HepG2 (cell line): ENCODE results near the gene CLASRP. TPM values are rescaled to one million over a fixed set of nuclear protein-coding genes. Genes with fewer than 3 reads are reported as not detected.

Source experiments
- CBX1 ChIP-seq: IDR thresholded peaks from one replicate; pipeline ENCODE4 v1.6.1; 2016; ENCODE audit warnings: antibody characterized with exemption, low read depth
- FIP1L1 ChIP-seq: fragments of 200-400 bp; formaldehyde crosslinking; IDR thresholded peaks from 2 replicates; pipeline ENCODE4 v1.6.1; 2018; ENCODE audit warnings: low read depth, mild to moderate bottlenecking, low read length, moderate library complexity, borderline replicate concordance; ENCODE audit not compliant: insufficient read depth
- MTF1 ChIP-seq: sonication (generic); formaldehyde crosslinking; IDR thresholded peaks from 2 replicates; pipeline ENCODE4 v1.5.0; 2020; ENCODE audit warnings: missing genetic modification reagents
- NFYC ChIP-seq: IDR thresholded peaks from 2 replicates; pipeline ENCODE4 v1.6.1; 2016; ENCODE audit warnings: missing genetic modification reagents, missing compliant biosample characterization
- NONO ChIP-seq, 2 experiments: fragments of 450-650 bp in 1 of 2; sonication (generic) in 1 of 2; formaldehyde crosslinking in 1 of 2; IDR thresholded peaks in 1 of 2; conservative IDR thresholded peaks in 1 of 2; 2 replicates each; pipeline versions ENCODE4 v1.6.1 to v1.8.0; 2017 to 2022; ENCODE audit warnings: mild to moderate bottlenecking in 1 of 2, missing genetic modification reagents in 1 of 2, moderate library complexity in 1 of 2
- NR3C1 ChIP-seq: sonication (generic); formaldehyde crosslinking; IDR thresholded peaks from 2 replicates; pipeline ENCODE4 v1.4.0; 2020; ENCODE audit warnings: missing genetic modification reagents
- PAX8 ChIP-seq: sonication (generic); formaldehyde crosslinking; IDR thresholded peaks from 2 replicates; pipeline ENCODE4 v1.8.0; 2022; ENCODE audit warnings: mild to moderate bottlenecking, missing genetic modification reagents, borderline replicate concordance
- SALL1 ChIP-seq: sonication (generic); formaldehyde crosslinking; IDR thresholded peaks from 2 replicates; pipeline ENCODE4 v1.8.0; 2022; ENCODE audit warnings: mild to moderate bottlenecking, missing genetic modification reagents
- SUZ12 ChIP-seq: fragments of 150-350 bp; IDR thresholded peaks from 2 replicates; pipeline ENCODE4 v1.6.1; 2014; ENCODE audit warnings: low read depth, low read length
- YEATS4 ChIP-seq: sonication (generic); formaldehyde crosslinking; IDR thresholded peaks from 2 replicates; pipeline ENCODE4 v1.4.0; 2020; ENCODE audit warnings: missing genetic modification reagents, borderline replicate concordance
- ZMAT3 ChIP-seq: sonication (generic); formaldehyde crosslinking; conservative IDR thresholded peaks from 2 replicates; pipeline ENCODE4 v1.7.0; 2021; ENCODE audit warnings: missing genetic modification reagents
- ZNF263 ChIP-seq: sonication (generic); formaldehyde crosslinking; IDR thresholded peaks from 2 replicates; pipeline ENCODE4 v1.4.0; 2020; ENCODE audit warnings: missing genetic modification reagents
- ZNF431 ChIP-seq: sonication (generic); formaldehyde crosslinking; IDR thresholded peaks from 2 replicates; pipeline ENCODE4 v1.9.0; 2022; ENCODE audit warnings: missing genetic modification reagents, low read depth, mild to moderate bottlenecking, borderline replicate concordance
- ZNF432 ChIP-seq: sonication (generic); formaldehyde crosslinking; IDR thresholded peaks from 2 replicates; pipeline ENCODE4 v1.5.0; 2020; ENCODE audit warnings: missing genetic modification reagents, mild to moderate bottlenecking, borderline replicate concordance
- ZNF644 ChIP-seq: IDR thresholded peaks from 2 replicates; pipeline ENCODE4 v1.6.1; 2016; ENCODE audit warnings: low read depth
- ZNF788 ChIP-seq: sonication (generic); formaldehyde crosslinking; IDR thresholded peaks from 2 replicates; pipeline ENCODE4 v1.5.0; 2020; ENCODE audit warnings: mild to moderate bottlenecking, missing genetic modification reagents, borderline replicate concordance
- ZNF891 ChIP-seq: sonication (generic); formaldehyde crosslinking; IDR thresholded peaks from 2 replicates; pipeline ENCODE4 v1.5.0; 2020; ENCODE audit warnings: mild to moderate bottlenecking, missing genetic modification reagents
- polyA plus RNA-seq, 8 experiments: library from polyadenylated mRNA; depleted of rRNA in 3 of 8; stranded (reverse) in 7 of 8; unstranded in 1 of 8; fragments of >200 nt; fragmentation: Illumina TruSeq in 4 of 8; extraction: Trizol in 4 of 8; gene quantifications; 2 replicates each; pipeline versions ENCODE4 v1.2.1 to v1.2.3, GENCODE V29; 2011 to 2016; ENCODE audit warnings: low read depth in 4 of 8, missing spikeins in 1 of 8, mixed read lengths in 1 of 8; ENCODE audit not compliant: insufficient read depth in 1 of 8
- total RNA-seq, 5 experiments: library from RNA; depleted of rRNA; stranded (reverse); fragments of >200 nt; fragmentation: Illumina TruSeq; extraction: Trizol; gene quantifications; 2 replicates each; pipeline ENCODE4 v1.2.3, GENCODE V29; 2016; ENCODE audit warnings: low read depth in 1 of 5
- TF ChIP-seq, protein P1 (sequence below): sonication (generic); formaldehyde crosslinking; IDR thresholded peaks from 2 replicates; pipeline ENCODE4 v1.8.1; 2023; ENCODE audit warnings: missing genetic modification reagents, inconsistent platforms, borderline replicate concordance
- TF ChIP-seq, protein P2 (sequence below), 2 experiments: sonication (generic) in 1 of 2; formaldehyde crosslinking in 1 of 2; IDR thresholded peaks; 2 replicates each; pipeline versions ENCODE4 v1.6.1 to v1.9.0; 2014 to 2022; ENCODE audit warnings: antibody characterized with exemption in 1 of 2, borderline replicate concordance in 1 of 2, inconsistent platforms in 1 of 2, low read depth in 1 of 2, missing genetic modification reagents in 1 of 2
- TF ChIP-seq, protein P3 (sequence below): sonication (generic); formaldehyde crosslinking; conservative IDR thresholded peaks from 2 replicates; pipeline ENCODE4 v1.8.0; 2022; ENCODE audit warnings: mild to moderate bottlenecking, moderate library complexity, missing genetic modification reagents

The CLASRP gene
- total and polyA plus RNA-seq, 2 of the 13 experiments (the other 11 are each of a cell fraction or from before 2014, with no cell fraction given), result 32.0 to 51.4 TPM

DNA sequence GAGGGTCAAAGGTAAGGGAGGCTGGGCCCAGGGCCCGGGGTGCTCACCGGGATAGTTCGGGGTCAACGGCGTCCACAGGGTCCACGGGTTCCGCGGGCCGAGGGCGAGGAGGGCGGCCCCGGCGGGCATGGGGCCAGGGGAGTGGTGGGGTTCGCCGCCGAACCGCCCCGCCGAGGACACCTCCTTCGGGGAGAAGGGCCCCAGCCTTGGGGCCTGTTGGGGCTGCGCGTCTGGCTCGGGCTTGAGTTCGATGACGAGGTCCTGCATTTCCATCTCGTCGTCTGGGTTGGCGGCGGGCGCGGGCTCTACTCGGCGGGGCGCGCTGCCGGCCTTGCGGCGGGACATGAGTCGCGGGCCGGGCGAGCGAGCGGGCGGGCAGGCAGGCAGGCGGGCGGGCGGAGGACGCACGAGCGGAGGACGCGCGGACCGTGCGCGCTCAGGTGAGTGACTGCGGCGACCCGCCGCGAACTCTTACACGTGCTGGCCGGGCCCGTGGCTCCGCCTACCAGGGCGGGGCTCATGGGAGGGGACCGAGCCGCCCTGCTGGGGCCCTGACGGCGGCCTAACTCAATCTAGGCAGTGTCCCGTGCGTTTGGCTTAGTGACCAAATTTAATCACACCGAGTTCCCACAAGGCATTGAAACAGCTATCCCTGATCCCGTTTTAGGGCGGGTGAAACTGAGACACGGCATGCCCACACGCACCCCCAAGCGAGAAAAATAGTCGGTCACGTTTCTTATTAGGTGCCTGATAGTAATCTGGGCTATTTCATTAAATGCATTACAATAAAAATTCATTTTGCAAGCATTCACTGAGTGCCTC is 37.4 kb downstream of the CLASRP start, which contains the start of gene ZNF296 (continued):
- TF ChIP-seq, protein P1, sequence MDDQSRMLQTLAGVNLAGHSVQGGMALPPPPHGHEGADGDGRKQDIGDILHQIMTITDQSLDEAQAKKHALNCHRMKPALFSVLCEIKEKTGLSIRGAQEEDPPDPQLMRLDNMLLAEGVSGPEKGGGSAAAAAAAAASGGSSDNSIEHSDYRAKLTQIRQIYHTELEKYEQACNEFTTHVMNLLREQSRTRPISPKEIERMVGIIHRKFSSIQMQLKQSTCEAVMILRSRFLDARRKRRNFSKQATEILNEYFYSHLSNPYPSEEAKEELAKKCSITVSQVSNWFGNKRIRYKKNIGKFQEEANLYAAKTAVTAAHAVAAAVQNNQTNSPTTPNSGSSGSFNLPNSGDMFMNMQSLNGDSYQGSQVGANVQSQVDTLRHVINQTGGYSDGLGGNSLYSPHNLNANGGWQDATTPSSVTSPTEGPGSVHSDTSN, result no peak
- TF ChIP-seq ZMAT3 (CRISPR knock-in tag) (no peak), YEATS4 (0 out of 2 replicates have a peak, but pooled peaks have one; percentile 68), PAX8 (no peak), NFYC (0 out of 2 replicates have a peak, but pooled peaks have one; percentile 8), ZNF644 (CRISPR knock-in tag) (no peak), ZNF432 (CRISPR knock-in tag) (no peak), CBX1 (no peak), SUZ12 (no peak), FIP1L1 (no peak), ZNF431 (peak; percentile 47; the same call in 1 of the 2 replicates), MTF1 (CRISPR knock-in tag) (no peak), SALL1 (peak; percentile 62), ZNF263 (CRISPR knock-in tag) (no peak), ZNF788 (CRISPR knock-in tag) (peak; percentile 74; the same call in 1 of the 2 replicates), NR3C1 (CRISPR knock-in tag) (no peak), ZNF891 (CRISPR knock-in tag) (peak; percentile 61; the same call in 1 of the 2 replicates), NONO (IDR thresholded peaks at IDR 0.05) (no peak), NONO (CRISPR knock-in tag; conservative IDR thresholded peaks at IDR 0.05) (no peak)
- TF ChIP-seq, protein P2, sequence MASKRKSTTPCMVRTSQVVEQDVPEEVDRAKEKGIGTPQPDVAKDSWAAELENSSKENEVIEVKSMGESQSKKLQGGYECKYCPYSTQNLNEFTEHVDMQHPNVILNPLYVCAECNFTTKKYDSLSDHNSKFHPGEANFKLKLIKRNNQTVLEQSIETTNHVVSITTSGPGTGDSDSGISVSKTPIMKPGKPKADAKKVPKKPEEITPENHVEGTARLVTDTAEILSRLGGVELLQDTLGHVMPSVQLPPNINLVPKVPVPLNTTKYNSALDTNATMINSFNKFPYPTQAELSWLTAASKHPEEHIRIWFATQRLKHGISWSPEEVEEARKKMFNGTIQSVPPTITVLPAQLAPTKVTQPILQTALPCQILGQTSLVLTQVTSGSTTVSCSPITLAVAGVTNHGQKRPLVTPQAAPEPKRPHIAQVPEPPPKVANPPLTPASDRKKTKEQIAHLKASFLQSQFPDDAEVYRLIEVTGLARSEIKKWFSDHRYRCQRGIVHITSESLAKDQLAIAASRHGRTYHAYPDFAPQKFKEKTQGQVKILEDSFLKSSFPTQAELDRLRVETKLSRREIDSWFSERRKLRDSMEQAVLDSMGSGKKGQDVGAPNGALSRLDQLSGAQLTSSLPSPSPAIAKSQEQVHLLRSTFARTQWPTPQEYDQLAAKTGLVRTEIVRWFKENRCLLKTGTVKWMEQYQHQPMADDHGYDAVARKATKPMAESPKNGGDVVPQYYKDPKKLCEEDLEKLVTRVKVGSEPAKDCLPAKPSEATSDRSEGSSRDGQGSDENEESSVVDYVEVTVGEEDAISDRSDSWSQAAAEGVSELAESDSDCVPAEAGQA (IDR thresholded peaks at IDR 0.05; ENCODE audit: low read depth), result no peak
- TF ChIP-seq, protein P2 (CRISPR knock-in tag; IDR thresholded peaks at IDR 0.05; ENCODE audit: borderline replicate concordance), result peak; percentile 69
- TF ChIP-seq, protein P3, sequence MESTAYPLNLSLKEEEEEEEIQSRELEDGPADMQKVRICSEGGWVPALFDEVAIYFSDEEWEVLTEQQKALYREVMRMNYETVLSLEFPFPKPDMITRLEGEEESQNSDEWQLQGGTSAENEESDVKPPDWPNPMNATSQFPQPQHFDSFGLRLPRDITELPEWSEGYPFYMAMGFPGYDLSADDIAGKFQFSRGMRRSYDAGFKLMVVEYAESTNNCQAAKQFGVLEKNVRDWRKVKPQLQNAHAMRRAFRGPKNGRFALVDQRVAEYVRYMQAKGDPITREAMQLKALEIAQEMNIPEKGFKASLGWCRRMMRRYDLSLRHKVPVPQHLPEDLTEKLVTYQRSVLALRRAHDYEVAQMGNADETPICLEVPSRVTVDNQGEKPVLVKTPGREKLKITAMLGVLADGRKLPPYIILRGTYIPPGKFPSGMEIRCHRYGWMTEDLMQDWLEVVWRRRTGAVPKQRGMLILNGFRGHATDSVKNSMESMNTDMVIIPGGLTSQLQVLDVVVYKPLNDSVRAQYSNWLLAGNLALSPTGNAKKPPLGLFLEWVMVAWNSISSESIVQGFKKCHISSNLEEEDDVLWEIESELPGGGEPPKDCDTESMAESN (CRISPR knock-in tag), result 0 out of 2 replicates have a peak, but pooled peaks have one; percentile 32
